RWPE1 (cell line): ENCODE data around the gene CPNE1.

Experiments used
- CTCF ChIA-PET: fragments of 350-600 bp; sonication (Branson Sonifier 250); formaldehyde crosslinking; extraction: SDS; loops from one replicate; lab custom pipeline; 2021; lab: Yijun Ruan, JAX
- POLR2A ChIA-PET: fragments of 400-600 bp; formaldehyde crosslinking; extraction: SDS; loops from one replicate; lab custom pipeline; 2020; ENCODE audit warnings: antibody characterized with exemption; ENCODE audit not compliant: low non-redundant PET; lab: Yijun Ruan, JAX
- DNase-seq: peaks from one replicate; pipeline ENCODE4 v3.0.0; 2012; ENCODE audit warnings: low spot score
- H3K27ac ChIP-seq: fragments of 450-650 bp; 2 replicates; pipeline ENCODE4 v1.5.1; 2017
- CTCF ChIP-seq: fragments of 450-650 bp; conservative IDR thresholded peaks from 2 replicates; pipeline ENCODE4 v1.5.1; 2017; ENCODE audit warnings: low read depth, mild to moderate bottlenecking

CPNE1 gene

GRCh38 chr20:35637276-35637675 is 27.4 kb downstream of the CPNE1 start:
- no peak overlapping the region for H3K27ac ChIP-seq
- ChIA-PET POLR2A (no interaction called here), CTCF (interaction anchor here (0.6 to 0.7 kb wide), 4 partner anchors 10 to 1209 kb away, joined by 3 to 5 read pairs (median 4); no protein-coding TSS in a partner anchor)
- no peak for DNase-seq
- no peak for TF ChIP-seq CTCF

GRCh38 chr20:35636095-35636494 is 28.6 kb downstream of the CPNE1 start:
- H3K27ac ChIP-seq = no peak overlapping the region
- CTCF ChIA-PET = interaction anchor here (0.6 to 1.2 kb wide), 2 partner anchors 16 to 20 kb away, joined by 4 to 5 read pairs; partner anchors contain the start of gene SPAG4

GRCh38 chr20:35635652-35636051 is 29.0 kb downstream of the CPNE1 start:
- TF ChIP-seq CTCF = no peak
- peak overlapping the region; percentile 9; the same call in 1 of the 2 replicates for H3K27ac ChIP-seq
- DNase-seq = no peak
- ChIA-PET CTCF (interaction anchor here (1.2 kb wide), 1 partner anchor 15 kb away, joined by 5 read pairs; no protein-coding TSS in a partner anchor), POLR2A (interaction anchor here (0.6 to 0.7 kb wide), 2 partner anchors 11 to 318 kb away, joined by 4 to 5 read pairs; no protein-coding TSS in a partner anchor)

More at GRCh38 chr20:35636095-35636494, 28.6 kb downstream of the CPNE1 start:
- POLR2A ChIA-PET = no interaction called here
- DNase-seq = no peak
- TF ChIP-seq CTCF = no peak

- ChIA-PET CTCF (interaction anchor here (0.6 to 2.9 kb wide), 7 partner anchors 11 to 71 kb away, joined by 3 to 13 read pairs (median 3); no protein-coding TSS in a partner anchor), POLR2A (no interaction called here)
- TF ChIP-seq CTCF = no peak
- no peak for DNase-seq
- peak overlapping the region; percentile 4; the same call in 1 of the 2 replicates for H3K27ac ChIP-seq
These were observed 32.1 kb downstream of the CPNE1 start for GRCh38 chr20:35632539-35633115.

- ChIA-PET POLR2A (interaction anchor here (0.6 kb wide), 1 partner anchor 997 kb away, joined by 3 read pairs; no protein-coding TSS in a partner anchor), CTCF (interaction anchor here (0.7 to 2.9 kb wide), 2 partner anchors 10 to 276 kb away, joined by 4 to 13 read pairs; no protein-coding TSS in a partner anchor)
- H3K27ac ChIP-seq = peak overlapping the region; percentile 27
- TF ChIP-seq CTCF = no peak
- DNase-seq = no peak
These were observed 34.1 kb downstream of the CPNE1 start for GRCh38 chr20:35630636-35631035.

- CTCF ChIA-PET = interaction anchor here (0.6 to 0.7 kb wide), 3 partner anchors 10 to 150 kb away, joined by 3 to 5 read pairs (median 3); no protein-coding TSS in a partner anchor
- no peak for DNase-seq
- peak overlapping the region; percentile 19 for H3K27ac ChIP-seq
- no peak for TF ChIP-seq CTCF
- POLR2A ChIA-PET = no interaction called here
These were observed 35.1 kb downstream of the CPNE1 start for GRCh38 chr20:35629427-35630145.
